Mesenchymal stem cell (in vitro differentiated cells and primary cell): ENCODE results near the gene EPB41L2.
A peak's percentile ranks its signal among the peaks of the same experiment; 100 is the strongest.

Source experiments
- DNase-seq: peaks from one replicate; pipeline ENCODE4 v3.0.0-alpha.2; 2013
- H2AFZ ChIP-seq: one replicate; pipeline ENCODE4 v1.6.1; 2013; ENCODE audit warnings: low read depth, mild to moderate bottlenecking, control low read depth, inconsistent platforms, low read length, moderate library complexity
- H2AK5ac ChIP-seq: 2 replicates; pipeline ENCODE4 v1.6.1; 2013; ENCODE audit warnings: low read length, moderate library complexity, mild to moderate bottlenecking, inconsistent platforms; ENCODE audit not compliant: severe bottlenecking
- H2BK120ac ChIP-seq: one replicate; pipeline ENCODE4 v1.6.1; 2013; ENCODE audit warnings: low read depth, mild to moderate bottlenecking, inconsistent platforms, low read length, moderate library complexity
- H2BK12ac ChIP-seq, 2 experiments: one replicate each; pipeline ENCODE4 v1.6.1; 2013; ENCODE audit warnings: inconsistent platforms in 2 of 2, low read length in 2 of 2, mild to moderate bottlenecking in 2 of 2, moderate library complexity in 2 of 2, control low read depth in 1 of 2
- H2BK15ac ChIP-seq: one replicate; pipeline ENCODE4 v1.6.1; 2013; ENCODE audit warnings: mild to moderate bottlenecking, low read depth, inconsistent platforms; ENCODE audit not compliant: poor library complexity, severe bottlenecking
- H2BK5ac ChIP-seq: 2 replicates; pipeline ENCODE4 v1.6.1; 2013; ENCODE audit warnings: low read depth, mild to moderate bottlenecking, low read length, control low read depth, inconsistent platforms; ENCODE audit not compliant: poor library complexity, severe bottlenecking
- H3K14ac ChIP-seq, 2 experiments: one replicate each; pipeline ENCODE4 v1.6.1; 2013; ENCODE audit warnings: inconsistent platforms in 2 of 2, low read length in 2 of 2, control low read depth in 1 of 2, mild to moderate bottlenecking in 1 of 2, moderate library complexity in 1 of 2
- H3K18ac ChIP-seq, 2 experiments: one replicate each; pipeline ENCODE4 v1.6.1; 2013; ENCODE audit warnings: inconsistent platforms in 2 of 2, low read length in 2 of 2, control low read depth in 1 of 2, low read depth in 1 of 2, mild to moderate bottlenecking in 1 of 2
- H3K23ac ChIP-seq, 2 experiments: one replicate each; pipeline ENCODE4 v1.6.1; 2013; ENCODE audit warnings: inconsistent platforms in 2 of 2, low read length in 2 of 2, mild to moderate bottlenecking in 2 of 2, moderate library complexity in 2 of 2, control low read depth in 1 of 2
- H3K27ac ChIP-seq: 2 replicates; pipeline ENCODE4 v1.5.1; 2013; ENCODE audit warnings: mild to moderate bottlenecking, moderate library complexity, low read length, control low read depth, inconsistent platforms; ENCODE audit not compliant: poor library complexity, severe bottlenecking
- H3K27me3 ChIP-seq, 2 experiments: 2 replicates each; pipeline versions ENCODE4 v1.6.1 to v1.7.0; 2013; ENCODE audit warnings: low read length in 2 of 2, mild to moderate bottlenecking in 2 of 2, moderate library complexity in 2 of 2, control low read depth in 1 of 2, inconsistent platforms in 1 of 2; ENCODE audit not compliant: control insufficient read depth in 1 of 2, insufficient read depth in 1 of 2
- H3K36me3 ChIP-seq, 2 experiments: 2 replicates each; pipeline versions ENCODE4 v1.6.1 to v1.7.0; 2013; ENCODE audit warnings: low read length in 2 of 2, control low read depth in 1 of 2, inconsistent platforms in 1 of 2, low read depth in 1 of 2, mild to moderate bottlenecking in 1 of 2; ENCODE audit not compliant: insufficient read depth in 2 of 2, control insufficient read depth in 1 of 2
- H3K4ac ChIP-seq, 2 experiments: one replicate each; pipeline ENCODE4 v1.6.1; 2013; ENCODE audit warnings: inconsistent platforms in 2 of 2, low read length in 2 of 2, mild to moderate bottlenecking in 2 of 2, moderate library complexity in 2 of 2, control low read depth in 1 of 2, low read depth in 1 of 2
- H3K4me1 ChIP-seq: 2 replicates; pipeline ENCODE4 v1.6.1; 2013; ENCODE audit warnings: low read depth, low read length, control low read depth; ENCODE audit not compliant: control insufficient read depth, insufficient read depth
- H3K4me2 ChIP-seq: 2 replicates; pipeline ENCODE4 v1.6.1; 2013; ENCODE audit warnings: low read length, mild to moderate bottlenecking, inconsistent platforms; ENCODE audit not compliant: poor library complexity, severe bottlenecking
- H3K4me3 ChIP-seq, 2 experiments: 2 replicates each; pipeline versions ENCODE4 v1.5.1 to v1.7.0; 2013; ENCODE audit warnings: low read length in 2 of 2, mild to moderate bottlenecking in 2 of 2, control low read depth in 1 of 2, low read depth in 1 of 2; ENCODE audit not compliant: insufficient read depth in 1 of 2
- H3K79me1 ChIP-seq: replicated peaks from 2 replicates; pipeline ENCODE4 v1.6.1; 2013; ENCODE audit warnings: mild to moderate bottlenecking, control low read depth, low read length, inconsistent platforms; ENCODE audit not compliant: poor library complexity, severe bottlenecking
- H3K9ac ChIP-seq: 2 replicates; pipeline ENCODE4 v1.7.0; 2013; ENCODE audit warnings: mild to moderate bottlenecking, low read length, moderate library complexity
- H3K9me3 ChIP-seq: 2 replicates; pipeline ENCODE4 v1.7.0; 2013; ENCODE audit warnings: mild to moderate bottlenecking, low read length; ENCODE audit not compliant: control insufficient read depth
- H4K8ac ChIP-seq: one replicate; pipeline ENCODE4 v1.6.1; 2013; ENCODE audit warnings: inconsistent platforms, mild to moderate bottlenecking, low read length, moderate library complexity
- H4K91ac ChIP-seq: one replicate; pipeline ENCODE4 v1.6.1; 2013; ENCODE audit warnings: mild to moderate bottlenecking, low read length, inconsistent platforms
- WGBS: methylation state at CpG from one replicate; pipeline ENCODE4 v1.1.7; 2013; ENCODE audit warnings: mixed read lengths; 5-methylcytosine and 5-hydroxymethylcytosine counted together

EPB41L2 gene

GRCh38 chr6:130858498-130859160, 204.4 kb downstream of the EPB41L2 start:
- no peaks in the 10 kb centered on the region for H3K27me3 ChIP-seq
- H3K36me3 ChIP-seq: peaks cover 3 to 5% of the 10 kb centered on the region in 2 experiments
- H2BK5ac ChIP-seq: no peak overlapping the region
- no peak overlapping the region for H3K4me3 ChIP-seq
- no peak overlapping the region for H2BK120ac ChIP-seq
- H3K14ac ChIP-seq: no peak overlapping the region
- H4K8ac ChIP-seq: no peak overlapping the region
- no peak overlapping the region for H2BK15ac ChIP-seq
- no peak overlapping the region for H3K9ac ChIP-seq
- H3K27ac ChIP-seq: no peak overlapping the region
- no peaks in the 10 kb centered on the region for H3K9me3 ChIP-seq
- H3K4me2 ChIP-seq: no peak overlapping the region
- H4K91ac ChIP-seq: no peak overlapping the region
- H2BK12ac ChIP-seq: no peak overlapping the region
- H3K4ac ChIP-seq: no peak overlapping the region
- no peak overlapping the region for H3K23ac ChIP-seq
- no peak for DNase-seq
- H3K79me1 ChIP-seq: no peaks in the 10 kb centered on the region
- no peak overlapping the region for H3K18ac ChIP-seq
- H3K4me1 ChIP-seq: peaks cover 2% of the 10 kb centered on the region
- H2AFZ ChIP-seq: no peak overlapping the region
- H2AK5ac ChIP-seq: no peak overlapping the region
- 67% methylated on average over 2 of the region's 2 CpGs for WGBS

- no peak for DNase-seq
- H3K9ac ChIP-seq: no peak overlapping the region
- H3K27me3 ChIP-seq: no peaks in the 10 kb centered on the region
- H3K4ac ChIP-seq: no peak overlapping the region
- no peaks in the 10 kb centered on the region for H3K79me1 ChIP-seq
- peak overlapping the region in 1 of 2 experiments; percentile 23 for H3K23ac ChIP-seq
- no peak overlapping the region for H2BK120ac ChIP-seq
- no peak overlapping the region for H3K14ac ChIP-seq
- H4K91ac ChIP-seq: peak overlapping the region; percentile 48
- no peak overlapping the region for H2BK15ac ChIP-seq
- peak overlapping the region in 1 of 2 experiments; percentile 4 for H3K18ac ChIP-seq
- WGBS: 89% methylated on average over 3 of the region's 4 CpGs
- no peak overlapping the region for H3K4me3 ChIP-seq
- no peak overlapping the region for H2BK12ac ChIP-seq
- H3K4me2 ChIP-seq: no peak overlapping the region
- no peaks in the 10 kb centered on the region for H3K9me3 ChIP-seq
- no peak overlapping the region for H2BK5ac ChIP-seq
- peak overlapping the region; percentile 27 for H2AK5ac ChIP-seq
- peaks cover under 1 to 3% of the 10 kb centered on the region in 2 experiments for H3K36me3 ChIP-seq
- H3K4me1 ChIP-seq: peaks cover 6% of the 10 kb centered on the region
- no peak overlapping the region for H4K8ac ChIP-seq
- H3K27ac ChIP-seq: no peak overlapping the region
- H2AFZ ChIP-seq: no peak overlapping the region
Measured at GRCh38 chr6:130858054-130858453, 205.0 kb downstream of the EPB41L2 start.

GRCh38 chr6:130853555-130854183, 209.4 kb downstream of the EPB41L2 start:
- Histone ChIP-seq H2BK5ac (no peak overlapping the region), H3K18ac (no peak overlapping the region), H3K4me2 (peak overlapping the region; percentile 37), H3K36me3 (peaks cover 0 to 3% of the 10 kb centered on the region in 2 experiments), H3K9ac (peak overlapping the region; percentile 7), H3K14ac (no peak overlapping the region), H2BK12ac (no peak overlapping the region), H3K27ac (peak overlapping the region; percentile 65), H3K4me3 (no peak overlapping the region), H2BK15ac (no peak overlapping the region), H2BK120ac (no peak overlapping the region), H3K23ac (no peak overlapping the region), H3K27me3 (no peaks in the 10 kb centered on the region), H2AK5ac (no peak overlapping the region), H3K4me1 (peaks cover 9% of the 10 kb centered on the region), H4K91ac (no peak overlapping the region), H3K79me1 (peaks cover 7% of the 10 kb centered on the region), H2AFZ (no peak overlapping the region), H3K4ac (no peak overlapping the region), H3K9me3 (no peaks in the 10 kb centered on the region), H4K8ac (no peak overlapping the region)
- DNase-seq: peak; percentile 22
- WGBS: 76% methylated on average over 4 of the region's 5 CpGs

GRCh38 chr6:130852844-130853554, 210.0 kb downstream of the EPB41L2 start:
- H2BK120ac ChIP-seq: no peak overlapping the region
- WGBS: 77% methylated on average over 4 of the region's 7 CpGs
- no peak overlapping the region for H3K14ac ChIP-seq
- no peak overlapping the region for H2BK12ac ChIP-seq
- H3K36me3 ChIP-seq: peaks cover 0 to 1% of the 10 kb centered on the region in 2 experiments
- H3K9ac ChIP-seq: peak overlapping the region; percentile 7
- DNase-seq: no peak
- no peak overlapping the region for H3K4me2 ChIP-seq
- H3K27ac ChIP-seq: peak overlapping the region; percentile 63
- no peak overlapping the region for H3K18ac ChIP-seq
- H4K8ac ChIP-seq: no peak overlapping the region
- H3K23ac ChIP-seq: peak overlapping the region in 1 of 2 experiments; percentile 78
- H3K9me3 ChIP-seq: no peaks in the 10 kb centered on the region
- H2AK5ac ChIP-seq: peak overlapping the region; percentile 88
- H2BK15ac ChIP-seq: no peak overlapping the region
- H3K79me1 ChIP-seq: peaks cover 7% of the 10 kb centered on the region
- H3K27me3 ChIP-seq: no peaks in the 10 kb centered on the region
- no peak overlapping the region for H2BK5ac ChIP-seq
- no peak overlapping the region for H4K91ac ChIP-seq
- peak overlapping the region in 1 of 2 experiments; percentile 15 for H3K4ac ChIP-seq
- H2AFZ ChIP-seq: no peak overlapping the region
- peaks cover 7% of the 10 kb centered on the region for H3K4me1 ChIP-seq
- H3K4me3 ChIP-seq: no peak overlapping the region
